Effector CD8-positive, alpha-beta T cell (primary cell): ENCODE measurements around the gene APEH.

Experiments
- DNase-seq: peaks from one replicate; lab custom pipeline; 2025; lab: John Stamatoyannopoulos, UW

The APEH gene

GRCh38 chr3:49727154-49727923, 53.2 kb downstream of the APEH start:
- no peak for DNase-seq

GRCh38 chr3:49727924-49728361, 53.8 kb downstream of the APEH start:
- no peak for DNase-seq

DNA sequence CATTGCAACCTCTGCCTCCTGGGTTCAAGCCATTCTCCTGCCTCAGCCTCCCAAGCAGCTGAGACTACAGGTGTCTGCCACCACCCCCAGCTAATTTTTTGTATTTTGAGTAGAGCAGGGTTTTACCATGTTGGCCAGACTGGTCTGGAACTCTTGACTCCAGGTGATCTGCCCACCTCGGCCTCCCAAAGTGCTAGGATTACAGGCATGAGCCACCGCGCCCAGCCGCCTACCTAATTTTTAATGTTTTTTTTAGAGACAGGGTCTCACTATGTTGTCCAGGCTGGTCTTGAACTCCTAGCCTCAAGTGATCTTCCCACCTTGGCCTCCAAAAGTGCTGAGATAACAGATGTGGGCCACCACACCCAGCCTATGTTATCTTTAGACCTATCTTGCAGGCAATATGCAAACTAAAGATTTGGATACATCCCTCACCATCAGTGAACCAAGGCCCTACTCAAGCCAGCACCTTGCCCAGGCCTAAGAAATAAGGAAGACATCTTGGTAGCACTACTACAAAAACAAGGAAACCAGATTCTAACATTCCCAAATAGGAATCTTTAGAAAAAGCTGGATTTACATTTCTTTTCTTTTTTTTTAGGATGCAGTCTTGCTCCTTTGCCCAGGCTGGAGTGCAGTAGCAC, 55.9 kb downstream of the APEH start:
- no peak for DNase-seq

- DNase-seq, result no peak
Observed at GRCh38 chr3:49732597-49732996, 58.4 kb downstream of the APEH start.

- DNase-seq, result no peak
Observed at GRCh38 chr3:49733551-49733950, 59.4 kb downstream of the APEH start.
